ENCODE data around the gene BMPR1B. TPM values are rescaled to one million over a fixed set of nuclear protein-coding genes. Genes with fewer than 3 reads are reported as not detected.

BMPR1B gene
- total and polyA plus RNA-seq, 2 donors (not counting 1 experiment from before 2014, with no cell fraction given) = not detected

GRCh38 chr4:95122001-95122400, 364.2 kb downstream of the BMPR1B start:
- Histone ChIP-seq H3K4me2 (replicated peaks; ENCODE audit: low read depth, low read length, poor library complexity, severe bottlenecking) (no peak overlapping the region), H3K27ac (ENCODE audit: low read length in 2 of 2) (no peak overlapping the region), H3K79me2 (ENCODE audit: control insufficient read depth, insufficient read depth, low read length) (no peaks in the 10 kb centered on the region), H3K27me3 (replicated peaks in 1 of 4; ENCODE audit: control extremely low read depth in 1 of 4, control insufficient read depth in 3 of 4, insufficient read depth in 4 of 4, low read length in 3 of 4) (no peaks in the 10 kb centered on the region), H3K4me1 (ENCODE audit: control insufficient read depth in 2 of 2, insufficient read depth in 2 of 2, low read length in 2 of 2) (no peaks in the 10 kb centered on the region), H3K4me3 (ENCODE audit: control extremely low read depth in 1 of 5, extremely low read depth in 1 of 5, insufficient read depth in 1 of 5, low read depth in 2 of 5, low read length in 4 of 5) (no peak overlapping the region), H3K36me3 (replicated peaks in 1 of 2; ENCODE audit: control extremely low read depth in 1 of 2, control insufficient read depth in 1 of 2, extremely low read depth in 1 of 2, insufficient read depth in 2 of 2, low read length in 1 of 2) (no peaks in the 10 kb centered on the region), H3K9me3 (ENCODE audit: control extremely low read depth in 1 of 3, control insufficient read depth in 2 of 3, insufficient read depth in 1 of 3, low read length in 2 of 3) (peaks cover 0 to 1% (median 0%) of the 10 kb centered on the region in 3 donors), H2AFZ (ENCODE audit: insufficient read depth, low read depth, low read length, poor library complexity, severe bottlenecking) (no peak overlapping the region), H4K20me1 (ENCODE audit: control insufficient read depth, insufficient read depth, low read length, poor library complexity, severe bottlenecking) (no peaks in the 10 kb centered on the region), H3K9ac (ENCODE audit: low read length) (no peak overlapping the region)
- WGBS (ENCODE audit: insufficient coverage) = 83% methylated on average over 8 of the region's 9 CpGs
- ChIA-PET CTCF (no interaction called here), POLR2A (no interaction called here)
- H3K4me3 Mint-ChIP-seq = no peak overlapping the region
- TF ChIP-seq EZH2 (IDR thresholded peaks at IDR 0.05; ENCODE audit: borderline replicate concordance, insufficient read depth, low read depth, low read length, poor library complexity, severe bottlenecking) (no peak), CTCF (IDR thresholded peaks at IDR 0.05) (no peak)
- H3K27me3 Mint-ChIP-seq = peaks cover 4% of the 10 kb centered on the region
- no peak for DNase-seq
- H3K4me1 Mint-ChIP-seq = no peaks in the 10 kb centered on the region
- no peak for ATAC-seq (ENCODE audit: low read depth)
- intact Hi-C loops (cut with micrococcal nuclease) = no loop called here
- H3K27ac Mint-ChIP-seq = no peak overlapping the region
- no peaks in the 10 kb centered on the region for H3K9me3 Mint-ChIP-seq (ENCODE audit: insufficient read depth)

- POLR2A ChIA-PET = no interaction called here
- WGBS (ENCODE audit: insufficient coverage) = 55% methylated on average over 1 of the region's 4 CpGs
- intact Hi-C loops (cut with micrococcal nuclease) = no loop called here
- Mint-ChIP-seq H3K27me3 (peaks cover 4% of the 10 kb centered on the region), H3K4me1 (no peaks in the 10 kb centered on the region), H3K4me3 (no peak overlapping the region), H3K9me3 (ENCODE audit: insufficient read depth) (no peaks in the 10 kb centered on the region), H3K27ac (no peak overlapping the region)
- no peak overlapping the region for H3K27ac ChIP-seq (ENCODE audit: low read length in 2 of 2)
- peaks cover 0 to 1% (median 0%) of the 10 kb centered on the region in 3 donors for H3K9me3 ChIP-seq (ENCODE audit: control extremely low read depth in 1 of 3, control insufficient read depth in 2 of 3, insufficient read depth in 1 of 3, low read length in 2 of 3)
- TF ChIP-seq CTCF (IDR thresholded peaks at IDR 0.05) = no peak
- TF ChIP-seq EZH2 (IDR thresholded peaks at IDR 0.05; ENCODE audit: borderline replicate concordance, insufficient read depth, low read depth, low read length, poor library complexity, severe bottlenecking) = no peak
- no peak overlapping the region for H2AFZ ChIP-seq (ENCODE audit: insufficient read depth, low read depth, low read length, poor library complexity, severe bottlenecking)
- H4K20me1 ChIP-seq (ENCODE audit: control insufficient read depth, insufficient read depth, low read length, poor library complexity, severe bottlenecking) = no peaks in the 10 kb centered on the region
- no peaks in the 10 kb centered on the region for H3K27me3 ChIP-seq (replicated peaks in 1 of 4; ENCODE audit: control extremely low read depth in 1 of 4, control insufficient read depth in 3 of 4, insufficient read depth in 4 of 4, low read length in 3 of 4)
- no peaks in the 10 kb centered on the region for H3K36me3 ChIP-seq (replicated peaks in 1 of 2; ENCODE audit: control extremely low read depth in 1 of 2, control insufficient read depth in 1 of 2, extremely low read depth in 1 of 2, insufficient read depth in 2 of 2, low read length in 1 of 2)
- no peaks in the 10 kb centered on the region for H3K79me2 ChIP-seq (ENCODE audit: control insufficient read depth, insufficient read depth, low read length)
- H3K4me2 ChIP-seq (replicated peaks; ENCODE audit: low read depth, low read length, poor library complexity, severe bottlenecking) = no peak overlapping the region
- no peak for DNase-seq
- no peaks in the 10 kb centered on the region for H3K4me1 ChIP-seq (ENCODE audit: control insufficient read depth in 2 of 2, insufficient read depth in 2 of 2, low read length in 2 of 2)
- H3K4me3 ChIP-seq (ENCODE audit: control extremely low read depth in 1 of 5, extremely low read depth in 1 of 5, insufficient read depth in 1 of 5, low read depth in 2 of 5, low read length in 4 of 5) = no peak overlapping the region
- CTCF ChIA-PET = no interaction called here
- no peak for ATAC-seq (ENCODE audit: low read depth)
- H3K9ac ChIP-seq (ENCODE audit: low read length) = no peak overlapping the region
These were observed 367.2 kb downstream of the BMPR1B start for GRCh38 chr4:95124906-95125504.
